BE2C (cell line): Measurements from ENCODE around the gene LILRB1.

Experiments
- DNase-seq: peaks from one replicate; pipeline ENCODE4 v3.0.0-alpha.2; 2020
- H3K27me3 ChIP-seq: fragments of 250-450 bp; sonication (Bioruptor Pico); 2 replicates; pipeline ENCODE4 v1.5.1; 2020; ENCODE audit warnings: mild to moderate bottlenecking
- H3K36me3 ChIP-seq: fragments of 250-450 bp; sonication (Bioruptor Pico); 2 replicates; pipeline ENCODE4 v1.5.1; 2020; ENCODE audit warnings: mild to moderate bottlenecking
- H3K4me1 ChIP-seq: fragments of 250-450 bp; sonication (Bioruptor Pico); 2 replicates; pipeline ENCODE4 v1.5.1; 2020
- H3K4me3 ChIP-seq: 2 replicates; pipeline ENCODE4 v1.5.1; 2011; ENCODE audit warnings: low read depth, low read length
- H3K9me3 ChIP-seq: fragments of 250-450 bp; sonication (Bioruptor Pico); 2 replicates; pipeline ENCODE4 v1.5.1; 2020
- TF ChIP-seq, protein P1 (sequence below): IDR thresholded peaks from 2 replicates; pipeline ENCODE4 v1.5.1; 2012; ENCODE audit warnings: mild to moderate bottlenecking, low read depth, low read length

Gene LILRB1

DNA sequence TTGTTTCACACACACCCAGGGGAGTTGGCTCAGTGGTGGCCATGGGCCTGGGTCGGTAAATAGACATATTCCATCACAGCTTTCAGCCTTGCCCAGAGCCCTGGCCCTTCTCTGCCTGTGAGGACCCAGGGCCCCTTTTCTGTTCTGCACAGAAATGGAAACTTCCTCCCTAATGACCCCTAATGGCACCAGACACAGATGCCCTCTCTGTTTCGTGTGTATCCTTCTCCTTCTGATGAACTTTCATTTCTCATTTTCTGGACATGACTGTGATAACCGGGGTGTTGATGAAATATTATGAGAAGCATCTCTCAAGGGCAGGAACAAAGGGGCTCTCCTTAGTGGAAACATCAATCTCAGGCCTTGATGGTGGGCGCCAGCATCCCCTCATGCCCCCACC, 24.1 kb upstream of the LILRB1 start:
- Histone ChIP-seq H3K4me1 (no peaks in the 10 kb centered on the region), H3K4me3 (no peak overlapping the region), H3K9me3 (no peaks in the 10 kb centered on the region; the same call in 1 of the 2 replicates), H3K36me3 (no peaks in the 10 kb centered on the region), H3K27me3 (no peaks in the 10 kb centered on the region)
- TF ChIP-seq, protein P1, sequence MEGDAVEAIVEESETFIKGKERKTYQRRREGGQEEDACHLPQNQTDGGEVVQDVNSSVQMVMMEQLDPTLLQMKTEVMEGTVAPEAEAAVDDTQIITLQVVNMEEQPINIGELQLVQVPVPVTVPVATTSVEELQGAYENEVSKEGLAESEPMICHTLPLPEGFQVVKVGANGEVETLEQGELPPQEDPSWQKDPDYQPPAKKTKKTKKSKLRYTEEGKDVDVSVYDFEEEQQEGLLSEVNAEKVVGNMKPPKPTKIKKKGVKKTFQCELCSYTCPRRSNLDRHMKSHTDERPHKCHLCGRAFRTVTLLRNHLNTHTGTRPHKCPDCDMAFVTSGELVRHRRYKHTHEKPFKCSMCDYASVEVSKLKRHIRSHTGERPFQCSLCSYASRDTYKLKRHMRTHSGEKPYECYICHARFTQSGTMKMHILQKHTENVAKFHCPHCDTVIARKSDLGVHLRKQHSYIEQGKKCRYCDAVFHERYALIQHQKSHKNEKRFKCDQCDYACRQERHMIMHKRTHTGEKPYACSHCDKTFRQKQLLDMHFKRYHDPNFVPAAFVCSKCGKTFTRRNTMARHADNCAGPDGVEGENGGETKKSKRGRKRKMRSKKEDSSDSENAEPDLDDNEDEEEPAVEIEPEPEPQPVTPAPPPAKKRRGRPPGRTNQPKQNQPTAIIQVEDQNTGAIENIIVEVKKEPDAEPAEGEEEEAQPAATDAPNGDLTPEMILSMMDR = no peak
- no peak for DNase-seq

DNA sequence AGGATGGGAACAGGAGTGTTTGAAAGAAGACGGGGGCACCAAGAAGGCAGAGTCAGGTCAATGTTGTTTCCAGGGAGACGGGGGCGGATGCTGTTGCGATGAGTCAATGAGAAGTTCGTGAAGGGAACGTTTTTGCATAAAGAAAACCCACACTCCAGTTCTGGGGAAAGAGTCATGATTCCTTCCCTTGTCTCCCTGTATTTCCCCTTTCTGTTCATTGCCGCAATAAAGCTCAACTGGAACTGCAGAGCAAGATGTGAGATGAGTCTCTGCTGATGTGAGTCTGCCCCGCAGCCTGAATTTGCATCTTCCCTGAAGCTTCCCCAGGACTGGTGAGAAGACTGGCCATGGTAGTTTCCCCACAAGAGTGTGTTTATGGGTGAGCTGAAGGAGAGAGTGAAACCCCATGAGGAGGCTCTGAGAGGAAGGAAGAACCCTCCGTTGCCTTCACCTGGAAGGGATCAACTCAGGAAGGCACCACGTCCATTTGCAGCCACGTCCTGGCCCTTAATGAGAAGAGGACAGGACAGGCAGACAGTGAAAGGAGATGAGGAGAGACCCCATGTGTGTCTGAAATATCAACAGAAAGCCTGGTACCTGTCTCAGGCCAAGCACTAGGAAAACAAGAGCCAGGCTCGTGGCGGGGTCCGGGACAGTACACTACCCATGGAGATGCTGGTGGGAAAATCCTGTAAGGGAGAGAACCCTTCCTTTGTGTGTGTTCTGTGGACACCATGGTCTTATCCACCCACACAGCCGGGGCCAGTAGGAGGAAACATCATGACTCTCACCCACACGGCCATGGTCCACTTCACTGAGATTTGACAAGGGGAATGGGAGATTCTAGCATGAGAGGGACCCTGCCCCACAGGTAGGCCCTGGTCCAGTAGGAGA, 23.1 kb upstream of the LILRB1 start:
- no peaks in the 10 kb centered on the region for H3K27me3 ChIP-seq
- TF ChIP-seq, protein P1 = no peak
- no peaks in the 10 kb centered on the region for H3K4me1 ChIP-seq
- H3K9me3 ChIP-seq = no peaks in the 10 kb centered on the region; the same call in 1 of the 2 replicates
- no peaks in the 10 kb centered on the region for H3K36me3 ChIP-seq
- no peak overlapping the region for H3K4me3 ChIP-seq
- DNase-seq = no peak

DNA sequence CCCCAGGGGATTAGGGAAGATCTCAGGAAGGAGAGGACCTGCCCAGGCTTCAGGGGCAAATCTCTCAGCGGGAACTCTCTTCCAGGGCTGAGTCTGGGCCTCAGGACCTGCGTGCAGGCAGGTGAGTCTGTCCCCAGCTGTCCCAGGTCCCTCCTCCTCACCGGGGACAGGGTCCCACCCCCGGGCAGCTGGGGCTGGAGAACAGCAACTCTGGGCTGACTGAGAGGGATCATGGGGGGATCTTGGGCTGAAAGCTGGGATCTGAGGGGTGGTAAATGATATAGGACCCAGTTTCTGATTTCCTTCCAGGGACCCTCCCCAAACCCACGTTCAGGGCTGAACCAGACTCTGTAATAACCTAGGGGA, 22.5 kb upstream of the LILRB1 start:
- Histone ChIP-seq H3K4me3 (no peak overlapping the region), H3K4me1 (no peaks in the 10 kb centered on the region), H3K9me3 (no peaks in the 10 kb centered on the region; the same call in 1 of the 2 replicates), H3K27me3 (no peaks in the 10 kb centered on the region), H3K36me3 (no peaks in the 10 kb centered on the region)
- TF ChIP-seq, protein P1 = no peak
- DNase-seq = no peak

DNA sequence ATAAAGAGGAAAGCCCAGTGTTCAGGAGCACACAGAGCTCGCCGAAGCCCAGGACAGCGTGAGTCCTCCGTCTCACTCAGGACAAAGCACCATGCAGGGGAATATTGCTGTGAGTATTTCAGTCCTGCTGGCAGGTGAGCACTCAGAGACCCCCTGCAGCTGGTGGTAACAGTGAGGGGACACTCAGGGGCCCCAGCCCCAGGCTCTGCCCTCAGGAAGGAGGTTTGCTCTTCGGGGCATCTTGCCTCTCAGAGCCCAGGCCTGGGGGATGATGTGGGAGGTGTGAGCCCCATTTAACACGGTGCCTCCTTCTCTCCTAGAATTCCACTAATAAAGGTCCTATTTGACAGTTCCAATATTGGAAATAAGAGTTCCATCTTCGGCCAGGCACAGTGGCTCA, 22.1 kb upstream of the LILRB1 start:
- no peaks in the 10 kb centered on the region for H3K27me3 ChIP-seq
- DNase-seq = no peak
- TF ChIP-seq, protein P1 = no peak
- H3K36me3 ChIP-seq = no peaks in the 10 kb centered on the region
- H3K4me1 ChIP-seq = no peaks in the 10 kb centered on the region
- H3K4me3 ChIP-seq = no peak overlapping the region
- H3K9me3 ChIP-seq = no peaks in the 10 kb centered on the region; the same call in 1 of the 2 replicates

DNA sequence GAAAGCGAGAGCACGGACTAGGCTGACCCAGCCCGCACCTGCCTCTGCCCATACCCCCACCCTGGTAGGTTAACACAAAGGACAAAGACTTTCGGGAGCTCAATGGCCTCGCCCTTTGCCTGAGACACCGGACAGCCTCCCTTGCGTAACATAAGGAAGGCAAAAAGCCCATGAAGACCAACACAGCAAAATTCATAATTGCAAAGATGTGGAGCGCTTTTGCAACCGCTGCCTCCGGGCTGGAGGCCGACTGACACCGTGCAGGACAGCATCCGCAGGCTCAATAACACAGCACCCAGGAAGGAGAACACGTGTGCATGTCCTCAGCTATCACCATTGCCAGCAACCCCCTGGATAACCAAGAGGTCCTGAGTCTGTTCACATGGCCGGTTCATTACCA, 21.5 kb upstream of the LILRB1 start:
- TF ChIP-seq, protein P1 = no peak

DNA sequence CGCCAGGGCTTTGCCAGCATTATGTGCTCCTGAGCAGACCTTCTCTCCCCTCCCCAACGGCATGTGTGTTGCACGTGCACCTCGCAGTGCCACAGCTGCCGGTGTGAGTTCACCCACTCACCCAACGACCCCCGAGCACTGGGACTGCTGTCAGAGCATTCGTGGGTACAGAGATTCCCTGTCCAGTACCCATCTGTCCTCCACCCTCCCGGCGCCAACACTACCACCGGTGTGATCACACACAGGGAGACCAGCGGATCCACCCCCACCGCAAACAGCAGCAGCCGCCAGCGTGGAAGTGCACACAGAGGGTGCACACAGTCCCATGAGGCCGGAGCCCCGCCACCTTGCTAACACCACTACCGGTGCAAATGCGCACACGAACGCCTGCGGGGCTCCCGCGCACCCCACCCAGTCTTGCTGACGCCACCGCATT, 20.9 kb upstream of the LILRB1 start:
- TF ChIP-seq, protein P1 = no peak
- DNase-seq = no peak
- H3K9me3 ChIP-seq = no peaks in the 10 kb centered on the region; the same call in 1 of the 2 replicates
- no peak overlapping the region for H3K4me3 ChIP-seq
- no peaks in the 10 kb centered on the region for H3K36me3 ChIP-seq
- H3K27me3 ChIP-seq = no peaks in the 10 kb centered on the region
- no peaks in the 10 kb centered on the region for H3K4me1 ChIP-seq

More for the DNA sequence above, 21.5 kb upstream of the LILRB1 start:
- Histone ChIP-seq H3K4me1 (no peaks in the 10 kb centered on the region), H3K36me3 (no peaks in the 10 kb centered on the region), H3K4me3 (no peak overlapping the region), H3K27me3 (no peaks in the 10 kb centered on the region), H3K9me3 (no peaks in the 10 kb centered on the region; the same call in 1 of the 2 replicates)
- no peak for DNase-seq
